HG03432 (cell line): ENCODE data around the gene TM2D3.
A peak's percentile ranks its signal among the peaks of the same experiment; 100 is the strongest.

Experiments used
- ATAC-seq: cut with Tn5 transposase; IDR thresholded peaks from one replicate; pipeline ENCODE4 v1.9.1; 2021; ENCODE audit warnings: mild to moderate bottlenecking, moderate library complexity; ENCODE audit not compliant: unreplicated experiment

TM2D3 gene, protein sequence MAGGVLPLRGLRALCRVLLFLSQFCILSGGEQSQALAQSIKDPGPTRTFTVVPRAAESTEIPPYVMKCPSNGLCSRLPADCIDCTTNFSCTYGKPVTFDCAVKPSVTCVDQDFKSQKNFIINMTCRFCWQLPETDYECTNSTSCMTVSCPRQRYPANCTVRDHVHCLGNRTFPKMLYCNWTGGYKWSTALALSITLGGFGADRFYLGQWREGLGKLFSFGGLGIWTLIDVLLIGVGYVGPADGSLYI

DNA sequence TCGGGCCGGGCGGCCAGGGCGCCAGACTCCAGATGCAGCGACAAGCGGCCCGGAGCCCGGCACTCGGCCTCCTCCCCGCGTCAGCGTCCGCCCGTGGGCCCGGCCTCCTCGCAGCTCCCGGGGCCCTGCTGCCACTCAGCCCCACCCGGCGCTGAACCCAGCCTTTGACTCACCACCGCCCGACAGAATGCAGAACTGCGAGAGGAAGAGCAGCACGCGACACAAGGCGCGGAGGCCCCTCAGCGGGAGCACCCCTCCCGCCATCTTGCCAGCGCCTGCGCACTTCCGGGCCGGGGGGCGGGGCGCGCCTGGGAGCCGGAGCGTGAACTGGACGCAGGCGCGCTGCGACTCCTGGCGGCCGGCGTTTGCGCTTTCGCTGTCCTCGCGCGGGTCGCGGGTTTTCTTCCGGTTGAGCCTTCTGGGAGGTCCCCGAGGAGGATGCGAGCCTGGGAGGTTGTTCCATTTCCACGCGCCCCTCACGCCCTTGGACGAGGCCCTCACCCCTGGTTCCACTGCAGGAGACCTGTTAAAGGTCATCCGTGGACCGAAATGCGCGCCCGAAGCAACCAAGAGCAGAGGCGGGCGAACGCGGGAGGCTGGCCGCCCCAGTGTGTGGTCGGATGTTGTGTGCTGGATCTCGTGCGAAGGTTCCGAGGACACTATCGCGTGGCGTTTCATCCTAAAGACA, at the start of gene TM2D3:
Gene TM2D3, minus strand, starts transcription at position 284 of the 688 bp plus-strand sequence. Its CDS starts 20 bp downstream, at position 264.
- peak; percentile 93 for ATAC-seq

DNA sequence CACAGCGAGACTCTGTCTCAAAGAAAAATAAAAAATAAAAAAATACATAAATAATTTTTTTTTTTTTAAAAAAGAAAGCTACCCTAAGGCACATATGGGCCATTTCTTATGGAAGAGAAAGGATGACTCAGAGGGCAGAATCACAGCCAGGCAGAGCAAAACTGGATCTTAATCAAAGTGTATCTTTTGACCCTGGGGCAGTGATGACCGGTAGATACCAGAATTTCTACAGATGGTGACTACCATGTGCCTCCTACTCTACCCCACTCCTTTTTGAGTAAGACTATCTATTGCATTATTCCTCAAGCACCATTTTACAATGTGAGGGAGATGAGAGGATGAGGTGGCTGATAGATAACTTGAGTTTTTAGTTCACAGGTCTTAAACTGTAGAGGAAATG, 46.1 kb upstream of the TM2D3 start:
- ATAC-seq: no peak

DNA sequence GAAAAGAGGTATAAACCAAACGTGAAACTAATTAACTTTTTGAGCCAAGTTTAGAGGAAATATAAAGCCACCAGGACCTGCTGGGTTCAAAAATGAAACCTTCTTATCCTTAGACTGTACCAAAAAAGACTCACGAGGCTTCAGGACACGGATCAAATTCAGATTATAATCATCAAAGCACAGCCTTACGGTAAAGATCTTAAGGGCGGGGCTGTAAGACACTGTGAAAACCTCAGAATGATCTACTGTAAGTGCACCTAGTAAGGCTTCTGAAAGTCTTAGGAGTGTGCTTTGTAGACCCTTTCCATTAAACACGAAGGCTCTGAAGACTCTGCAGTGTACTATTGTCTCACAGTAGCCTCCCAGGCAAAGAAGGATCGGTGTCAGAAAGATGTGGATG, 45.3 kb upstream of the TM2D3 start:
- no peak for ATAC-seq

DNA sequence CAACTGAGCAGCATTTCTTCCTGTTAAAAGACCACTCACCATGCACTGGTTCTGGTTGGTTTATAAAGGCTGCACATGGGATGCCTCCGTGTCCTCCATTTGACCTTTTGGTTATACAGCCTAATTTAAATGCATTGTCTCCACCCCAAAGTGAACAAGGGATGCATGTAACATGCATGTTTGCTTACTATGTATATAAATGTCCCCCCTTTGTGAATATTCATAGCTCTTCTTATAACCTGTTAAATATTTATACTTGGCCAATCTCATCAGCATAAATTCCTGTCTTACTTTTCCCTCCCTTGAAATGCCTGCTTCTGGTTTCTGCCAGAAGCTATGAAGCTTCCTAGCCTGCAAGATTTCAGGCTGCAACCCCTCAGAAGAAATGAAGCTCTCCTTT, 44.6 kb upstream of the TM2D3 start:
- ATAC-seq: no peak

DNA sequence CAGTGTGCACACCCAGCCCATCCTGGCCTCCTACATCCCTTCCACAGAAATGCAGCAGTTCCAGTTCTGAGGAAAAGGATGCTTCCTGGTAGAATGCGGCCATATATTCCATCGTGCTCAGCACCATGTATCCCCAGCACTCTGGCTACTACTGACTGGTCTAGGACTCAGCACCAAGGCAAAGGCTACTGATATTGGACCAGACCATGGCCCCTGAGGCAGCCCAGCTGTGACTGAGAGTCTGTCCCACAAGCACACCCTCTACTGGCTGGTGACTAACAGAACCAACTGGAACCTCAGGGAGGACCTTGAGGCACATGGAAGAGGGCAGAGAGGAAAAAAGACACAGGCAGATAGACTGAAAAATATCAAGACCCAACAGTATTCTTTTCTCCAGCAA, 42.1 kb upstream of the TM2D3 start:
- ATAC-seq: no peak

DNA sequence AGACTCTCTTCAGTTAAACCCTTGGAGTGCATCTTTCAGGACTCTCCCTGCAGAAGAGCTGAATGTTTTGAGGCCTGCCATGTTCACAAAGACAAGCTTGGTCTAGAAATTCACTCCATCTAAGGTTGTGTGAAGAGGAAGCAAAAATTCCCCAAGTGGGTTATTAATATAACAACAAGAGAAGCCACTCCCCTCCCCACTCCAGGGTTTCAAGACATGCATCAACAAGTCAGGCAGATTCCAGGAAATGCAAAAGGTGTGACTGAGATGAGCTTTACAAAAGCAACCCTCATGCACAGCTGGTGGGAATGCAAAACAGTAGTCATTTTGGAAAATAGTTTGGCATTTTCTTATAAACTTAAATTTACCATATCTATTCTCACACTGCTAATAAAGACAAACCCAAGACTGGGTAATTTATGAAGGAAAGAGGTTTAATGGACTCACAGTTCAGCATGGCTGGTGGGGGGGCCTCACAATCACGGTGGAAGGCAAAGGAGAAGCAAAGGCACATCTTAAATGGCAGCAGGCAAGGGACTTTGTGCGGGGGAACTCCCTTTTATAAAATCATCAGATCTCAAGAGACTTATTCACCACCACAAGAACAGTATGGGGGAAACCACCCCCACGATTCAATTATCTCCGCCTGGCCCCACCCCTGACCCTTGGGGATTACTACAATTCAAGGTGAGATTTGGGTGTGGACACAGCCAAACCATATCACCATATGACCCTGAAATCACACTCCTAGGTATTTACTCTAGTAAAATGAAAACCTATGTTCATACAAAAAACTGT, 40.8 kb upstream of the TM2D3 start:
- ATAC-seq: no peak

DNA sequence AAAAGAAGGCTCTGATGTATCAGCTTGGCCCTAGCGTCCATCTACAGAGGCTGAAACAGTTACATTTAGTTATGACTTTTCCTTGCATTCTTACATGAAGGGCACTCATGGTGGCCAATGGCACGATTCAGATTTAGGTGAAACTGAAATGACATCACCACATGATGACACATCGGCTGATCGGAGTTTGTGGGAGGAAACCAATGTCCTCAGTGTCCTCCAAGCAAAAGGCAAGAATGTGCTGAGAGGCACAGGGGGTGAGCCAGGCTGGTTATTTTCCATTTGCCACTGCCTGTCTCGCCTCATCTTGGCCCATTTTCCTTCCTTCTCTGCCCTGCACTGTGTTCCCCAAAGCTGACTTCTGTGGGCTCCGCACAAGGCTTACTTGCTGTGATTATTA, 37.7 kb upstream of the TM2D3 start:
- no peak for ATAC-seq

DNA sequence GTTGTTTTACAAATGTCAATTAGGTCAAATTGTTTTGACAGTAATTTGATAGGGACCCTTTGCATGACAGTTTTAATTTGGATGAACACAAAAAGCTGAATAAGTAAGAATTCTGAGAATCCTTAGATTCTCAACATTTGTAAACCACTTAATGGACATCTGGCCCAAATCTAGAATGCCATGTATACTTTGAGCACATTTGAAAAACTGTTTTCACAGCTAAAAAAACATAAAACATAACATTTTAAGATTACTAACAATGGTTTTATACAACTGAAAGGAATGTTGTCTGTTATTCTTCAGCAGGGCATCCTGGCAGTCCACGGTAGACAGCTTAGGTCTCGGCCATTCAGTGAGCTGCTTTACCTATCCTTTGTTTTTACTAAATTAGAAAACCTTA, 34.5 kb upstream of the TM2D3 start:
- no peak for ATAC-seq

DNA sequence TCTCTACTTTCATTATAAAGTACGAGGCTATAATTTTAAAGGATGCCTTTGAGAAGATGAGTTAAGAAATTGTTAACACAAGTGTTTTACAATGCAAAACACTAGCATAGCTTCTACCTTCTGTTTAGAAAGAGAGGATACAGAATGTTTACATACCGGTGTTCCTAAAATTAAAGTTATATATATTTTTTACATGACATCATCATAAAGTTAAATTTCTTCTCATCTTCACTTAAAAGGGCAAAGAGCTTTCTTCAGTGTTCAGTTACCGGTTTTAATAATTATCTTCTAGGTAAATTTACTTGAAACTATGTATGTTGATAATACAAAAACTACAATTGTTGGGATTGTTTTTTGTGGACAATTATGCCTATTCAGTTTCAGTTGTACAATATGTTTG, 32.7 kb upstream of the TM2D3 start:
- no peak for ATAC-seq

DNA sequence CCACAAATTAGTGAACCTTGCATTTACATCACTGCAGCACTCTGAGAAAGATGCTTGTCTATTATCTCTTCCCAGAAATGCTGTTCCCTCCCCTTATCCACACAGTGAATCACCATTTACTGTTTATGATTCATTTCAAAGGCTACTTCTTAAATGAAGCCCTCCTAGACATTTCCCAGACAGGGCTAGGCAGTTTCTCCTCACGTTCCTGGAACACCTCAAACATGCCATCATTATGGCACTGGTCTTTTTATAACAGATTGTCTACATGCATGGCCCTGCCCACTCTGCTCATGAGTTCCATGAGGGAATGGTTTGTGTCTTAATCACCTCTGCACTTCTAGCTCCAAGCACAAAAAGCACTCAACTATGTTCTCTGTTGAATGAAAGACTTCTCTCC, 32.2 kb upstream of the TM2D3 start:
- ATAC-seq: no peak

DNA sequence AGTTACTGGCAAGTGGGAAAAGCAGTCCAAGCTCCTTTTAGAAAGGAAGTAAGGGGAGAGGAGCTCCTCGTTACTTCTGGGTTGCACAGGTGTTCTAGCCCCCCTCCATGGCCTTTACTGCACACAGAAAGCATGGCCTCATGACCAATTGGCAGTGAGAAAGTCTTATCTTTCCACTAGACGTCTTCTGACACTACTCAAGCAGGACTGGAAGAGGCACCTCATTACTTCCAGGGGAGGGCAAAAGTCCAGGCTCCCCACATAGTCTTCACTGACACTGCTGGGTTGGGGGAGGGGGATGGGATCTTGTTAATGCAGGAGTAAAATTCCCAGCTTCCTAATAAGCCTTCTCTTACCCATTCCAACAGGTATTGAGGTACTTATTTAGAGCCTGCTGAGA, 27.6 kb upstream of the TM2D3 start:
- no peak for ATAC-seq

DNA sequence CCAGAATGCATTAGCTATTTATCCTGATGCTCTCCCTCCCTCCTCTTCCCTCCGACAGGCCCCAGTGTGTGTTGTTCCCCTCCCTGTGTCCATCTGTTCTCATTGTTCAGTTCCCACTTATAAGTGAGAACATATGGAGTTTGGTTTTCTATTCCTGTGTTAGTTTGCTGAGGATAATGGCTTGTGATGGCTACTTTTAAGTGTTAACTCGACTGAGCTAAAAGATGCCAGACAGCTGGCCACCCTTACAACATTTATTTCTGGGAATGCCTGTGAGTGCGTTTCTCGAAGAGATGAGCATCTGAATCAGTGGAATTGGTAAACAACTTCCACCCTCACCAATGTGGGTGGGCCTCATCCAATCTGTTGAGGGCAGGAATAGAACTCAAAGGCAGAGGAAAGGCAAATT, 24.7 kb upstream of the TM2D3 start:
- ATAC-seq: no peak

DNA sequence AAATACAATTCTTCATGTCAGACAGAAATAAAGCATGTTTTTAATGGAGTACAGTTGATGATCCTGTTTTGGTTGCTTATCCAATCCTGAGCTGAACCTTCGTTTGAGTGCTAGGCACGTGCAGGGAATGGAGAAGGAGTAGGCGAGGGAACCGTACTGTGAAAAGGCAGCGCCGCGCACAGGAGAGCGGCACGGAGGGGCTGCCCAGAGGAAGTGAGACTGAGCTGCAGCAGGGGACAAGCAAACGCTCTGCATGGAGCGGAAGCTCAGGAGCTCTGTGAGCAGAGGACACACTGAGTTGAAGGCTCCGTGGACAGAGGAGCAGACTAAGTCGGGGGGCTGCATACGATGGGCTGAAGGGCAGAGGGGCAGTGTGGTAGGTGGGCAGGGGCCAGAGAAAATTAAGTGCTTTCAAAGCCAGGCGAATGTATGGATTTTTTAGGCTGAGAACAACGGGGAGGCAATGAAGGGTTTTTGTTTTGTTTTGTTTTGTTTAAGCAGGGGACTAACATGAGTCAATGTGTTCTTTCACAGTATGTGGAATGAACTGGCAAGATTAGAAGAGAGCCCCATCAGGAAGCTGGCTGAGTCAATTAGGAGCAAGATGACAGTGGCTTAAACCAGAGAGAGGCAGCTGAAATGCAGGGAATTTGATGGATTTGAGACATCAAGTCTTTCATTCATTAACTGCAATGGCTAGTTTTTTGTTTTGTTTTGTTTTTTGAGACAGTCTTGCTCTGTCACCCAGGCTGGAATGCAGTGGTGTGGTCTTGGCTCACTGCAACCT, 23.8 kb upstream of the TM2D3 start:
- peak; percentile 60 for ATAC-seq

DNA sequence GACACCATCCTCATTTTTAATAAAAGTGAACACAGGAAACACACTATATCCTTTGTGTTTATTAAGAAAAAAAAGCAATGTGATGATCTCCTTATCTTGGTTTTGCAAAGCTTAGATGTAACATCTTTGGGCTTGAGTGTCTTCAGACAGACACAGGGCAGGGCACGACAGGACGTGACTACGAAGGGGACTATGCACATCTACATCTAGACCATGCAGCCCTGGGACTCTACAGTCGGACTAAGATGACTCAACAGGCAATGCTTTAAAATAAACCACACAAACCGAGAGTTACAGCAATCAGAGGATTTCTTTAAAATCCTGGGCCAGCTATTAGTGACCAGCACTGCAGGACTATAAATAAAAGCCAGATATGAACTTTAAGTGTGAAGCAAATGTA, 22.8 kb upstream of the TM2D3 start:
- ATAC-seq: no peak

DNA sequence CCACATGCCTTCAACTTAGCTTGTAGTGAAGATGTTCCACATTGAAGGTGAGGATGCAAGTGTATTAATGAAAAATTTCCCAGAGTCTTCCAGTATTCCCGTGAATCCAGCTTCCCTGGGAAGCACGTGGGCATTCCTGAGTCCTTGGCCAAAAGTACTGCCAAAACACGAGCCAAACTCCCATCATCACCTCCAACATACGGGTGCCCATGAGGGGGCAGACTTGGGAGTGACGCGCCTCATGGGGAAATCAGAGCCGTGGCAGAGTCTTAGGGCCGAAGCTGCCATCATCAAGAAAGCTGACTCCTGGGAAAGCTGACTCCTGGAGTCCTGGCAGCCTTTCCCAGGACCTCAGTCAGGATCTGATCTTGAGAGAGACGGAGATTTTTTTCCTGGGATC, 20.1 kb upstream of the TM2D3 start:
- no peak for ATAC-seq

DNA sequence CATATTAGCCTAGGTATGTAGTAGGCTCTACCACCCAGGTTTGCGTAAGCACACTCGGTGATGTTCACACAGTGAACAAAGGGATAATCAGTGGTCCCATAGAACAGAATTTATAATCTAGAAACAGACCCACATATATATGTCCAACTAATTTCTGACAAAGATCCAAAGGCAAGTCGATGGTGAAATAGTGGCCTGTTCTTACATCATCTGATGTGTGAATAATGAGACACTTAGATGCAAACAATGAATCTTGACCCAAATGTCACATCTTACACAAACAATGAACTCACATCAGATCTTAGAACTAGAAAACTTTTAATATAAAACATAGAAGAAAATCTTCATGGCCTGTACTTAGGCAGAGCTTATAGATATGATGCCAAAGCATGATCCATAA, 17.6 kb upstream of the TM2D3 start:
- no peak for ATAC-seq

DNA sequence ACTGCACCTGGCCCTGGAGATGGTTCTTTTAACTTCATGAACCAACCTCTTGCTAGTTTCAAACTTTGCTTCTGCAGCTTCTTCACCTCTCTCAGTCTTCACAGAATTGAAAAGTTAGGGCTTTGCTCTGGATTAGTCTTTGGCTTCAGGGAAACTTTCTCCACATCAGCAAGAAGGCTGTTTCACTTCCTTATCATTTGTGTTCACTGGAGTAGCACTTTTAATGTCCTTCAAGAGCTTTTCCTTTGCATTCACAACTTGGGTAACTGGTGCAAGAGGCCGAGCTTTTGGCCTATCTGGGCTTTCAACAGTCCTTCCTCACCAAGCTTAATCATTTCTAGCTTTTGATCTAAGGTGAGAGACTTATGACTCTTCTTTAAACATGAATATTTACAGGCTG, 15.7 kb upstream of the TM2D3 start:
- no peak for ATAC-seq

DNA sequence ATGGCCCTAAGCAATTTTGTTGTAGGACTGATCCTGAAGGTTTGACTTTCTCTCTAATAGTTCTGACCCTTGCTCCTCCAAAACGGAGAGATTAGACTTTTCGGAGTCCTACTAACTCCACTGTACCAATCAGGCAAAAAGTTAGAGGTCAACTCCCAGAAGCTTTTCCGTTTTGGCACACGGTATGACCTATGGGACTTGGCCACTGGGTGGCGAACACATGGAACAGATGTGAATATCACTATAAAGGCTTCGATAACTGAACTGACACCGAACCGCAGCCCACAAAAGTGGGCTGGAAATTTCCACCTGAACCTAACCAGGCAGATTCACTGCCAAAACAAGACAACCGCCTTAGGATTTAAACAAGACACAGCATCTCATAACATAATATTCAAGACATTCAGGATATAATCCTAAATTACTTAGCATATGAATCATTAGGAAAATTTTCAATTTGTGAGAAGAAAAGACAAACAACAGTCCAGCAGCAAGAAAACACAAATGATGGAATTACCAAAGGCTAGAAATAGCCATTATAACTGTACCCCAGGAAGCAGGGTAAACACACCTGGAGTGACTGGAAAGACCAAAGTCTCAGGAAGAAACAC, 12.2 kb upstream of the TM2D3 start:
- ATAC-seq: no peak

DNA sequence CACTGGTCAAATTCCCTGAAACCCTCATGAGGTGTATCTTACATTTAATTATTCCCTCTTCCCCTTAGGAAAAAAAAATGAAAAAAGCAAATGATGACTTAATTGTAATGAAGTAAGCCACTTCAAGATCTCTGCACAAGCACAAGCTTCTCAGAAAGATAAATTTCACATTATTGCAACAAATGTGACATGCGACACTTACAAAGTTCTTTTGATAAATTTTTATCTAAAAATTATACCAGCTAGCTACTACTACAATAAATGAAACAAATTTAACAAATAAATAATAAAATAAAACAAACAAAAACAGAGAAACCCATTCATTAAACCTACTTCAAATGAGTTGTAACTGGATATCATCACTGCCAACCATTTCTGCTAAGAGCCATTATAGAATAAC, 10.0 kb upstream of the TM2D3 start:
- no peak for ATAC-seq

DNA sequence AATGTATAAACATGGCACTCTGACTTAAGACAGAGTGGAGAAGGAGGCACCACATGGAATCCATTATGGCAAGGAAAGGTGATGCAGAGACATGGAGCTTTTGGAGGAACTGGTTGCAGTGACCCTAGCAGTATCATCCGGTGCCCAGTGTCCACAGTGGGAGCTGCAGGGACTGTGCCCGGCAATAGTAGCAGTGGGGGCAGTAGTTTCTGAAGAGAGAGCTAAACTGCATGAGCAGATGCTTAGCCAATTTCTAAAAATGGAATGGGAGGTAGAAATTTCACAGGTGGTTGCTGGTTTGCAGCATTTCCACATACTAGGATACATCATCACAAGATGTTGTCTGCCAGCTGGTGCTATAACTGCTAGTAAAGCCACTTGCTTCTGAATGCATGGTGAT, 7.8 kb upstream of the TM2D3 start:
- ATAC-seq: no peak
